Endothelial cell of umbilical vein (primary cell): ENCODE results near the gene KYNU.

Experiments used
- EZH2 ChIP-seq: IDR thresholded peaks from 2 replicates; pipeline ENCODE4 v1.6.1; 2012; ENCODE audit warnings: borderline replicate concordance, low read depth, mild to moderate bottlenecking, moderate library complexity, low read length, inconsistent platforms; ENCODE audit not compliant: severe bottlenecking
- GATA2 ChIP-seq: IDR thresholded peaks from 2 replicates; pipeline ENCODE4 v1.7.0; 2011; ENCODE audit warnings: low read depth, mild to moderate bottlenecking, moderate library complexity, mixed read lengths, low read length; ENCODE audit not compliant: insufficient read length, insufficient read depth
- POLR2A ChIP-seq: IDR thresholded peaks from 2 replicates; pipeline ENCODE4 v1.6.1; 2012; ENCODE audit warnings: low read depth, mild to moderate bottlenecking, control low read depth, low read length
- POLR2AphosphoS5 ChIP-seq: IDR thresholded peaks from 2 replicates; pipeline ENCODE4 v1.6.1; 2012; ENCODE audit warnings: low read depth, mild to moderate bottlenecking, control low read depth, low read length, moderate library complexity; ENCODE audit not compliant: insufficient read depth
- TF ChIP-seq, protein P1 (sequence below), 2 donors: IDR thresholded peaks; 1 replicate in 1 of 2; 2 replicates in 1 of 2; pipeline ENCODE4 v1.5.1; 2011; ENCODE audit warnings: low read length in 2 of 2, mild to moderate bottlenecking in 2 of 2, moderate library complexity in 2 of 2, control low read depth in 1 of 2, inconsistent platforms in 1 of 2, low read depth in 1 of 2; ENCODE audit not compliant: insufficient read depth in 1 of 2; ENCODE audit errors: extremely low read depth in 1 of 2

DNA sequence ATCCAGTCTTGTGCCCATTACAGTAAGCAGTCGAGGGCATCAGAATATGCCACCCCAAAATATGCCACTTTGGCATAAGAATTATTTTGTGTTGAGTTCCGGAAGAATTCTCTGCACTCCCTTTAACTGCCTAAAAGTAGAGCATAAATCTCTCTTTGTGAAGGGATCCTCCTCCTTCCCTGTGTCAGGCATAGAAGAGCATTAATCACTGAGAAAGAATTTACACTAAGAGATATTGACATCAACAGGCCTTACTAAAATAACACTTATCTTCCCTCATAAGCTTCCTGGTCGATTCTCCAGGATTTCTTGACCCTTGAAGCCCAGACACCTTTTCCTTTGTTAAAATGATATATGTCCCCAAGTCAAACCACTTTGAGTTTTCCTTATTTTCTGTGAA, 27.6 kb upstream of the KYNU start:
- TF ChIP-seq POLR2A (no peak), POLR2AphosphoS5 (no peak), GATA2 (no peak), EZH2 (no peak)
- TF ChIP-seq, protein P1, sequence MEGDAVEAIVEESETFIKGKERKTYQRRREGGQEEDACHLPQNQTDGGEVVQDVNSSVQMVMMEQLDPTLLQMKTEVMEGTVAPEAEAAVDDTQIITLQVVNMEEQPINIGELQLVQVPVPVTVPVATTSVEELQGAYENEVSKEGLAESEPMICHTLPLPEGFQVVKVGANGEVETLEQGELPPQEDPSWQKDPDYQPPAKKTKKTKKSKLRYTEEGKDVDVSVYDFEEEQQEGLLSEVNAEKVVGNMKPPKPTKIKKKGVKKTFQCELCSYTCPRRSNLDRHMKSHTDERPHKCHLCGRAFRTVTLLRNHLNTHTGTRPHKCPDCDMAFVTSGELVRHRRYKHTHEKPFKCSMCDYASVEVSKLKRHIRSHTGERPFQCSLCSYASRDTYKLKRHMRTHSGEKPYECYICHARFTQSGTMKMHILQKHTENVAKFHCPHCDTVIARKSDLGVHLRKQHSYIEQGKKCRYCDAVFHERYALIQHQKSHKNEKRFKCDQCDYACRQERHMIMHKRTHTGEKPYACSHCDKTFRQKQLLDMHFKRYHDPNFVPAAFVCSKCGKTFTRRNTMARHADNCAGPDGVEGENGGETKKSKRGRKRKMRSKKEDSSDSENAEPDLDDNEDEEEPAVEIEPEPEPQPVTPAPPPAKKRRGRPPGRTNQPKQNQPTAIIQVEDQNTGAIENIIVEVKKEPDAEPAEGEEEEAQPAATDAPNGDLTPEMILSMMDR (IDR thresholded peaks at IDR 0.05; ENCODE audit: extremely low read depth in 1 of 2, insufficient read depth in 1 of 2, low read depth in 1 of 2, low read length in 2 of 2): no peak
